HG03025 (cell line): ENCODE data around the gene ARF3.

Experiments used
- ATAC-seq: cut with Tn5 transposase; IDR thresholded peaks from one replicate; pipeline ENCODE4 v1.9.1; 2021; ENCODE audit warnings: mild to moderate bottlenecking, moderate library complexity; ENCODE audit not compliant: unreplicated experiment, low FRiP score

Gene ARF3

DNA sequence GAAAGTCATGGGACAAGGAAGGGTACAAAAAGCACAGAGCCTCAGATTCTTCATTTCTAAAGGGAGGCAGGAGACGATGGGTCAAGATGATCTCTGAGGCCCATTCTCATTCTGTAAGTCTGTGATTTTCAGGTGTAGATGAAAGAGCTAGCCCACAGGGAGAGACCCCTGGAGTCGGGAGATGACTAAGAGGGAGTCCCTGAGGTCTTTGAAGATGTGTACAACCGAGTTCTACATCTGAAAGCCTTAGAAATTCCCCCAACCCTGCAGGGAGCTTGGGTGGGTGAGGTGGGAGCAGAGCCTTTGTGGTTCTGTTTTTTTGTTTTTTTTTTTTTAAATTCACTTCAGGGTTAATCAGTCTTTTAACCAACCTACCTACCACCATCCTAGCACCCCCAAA, 11.2 kb upstream of the ARF3 start:
- no peak for ATAC-seq

DNA sequence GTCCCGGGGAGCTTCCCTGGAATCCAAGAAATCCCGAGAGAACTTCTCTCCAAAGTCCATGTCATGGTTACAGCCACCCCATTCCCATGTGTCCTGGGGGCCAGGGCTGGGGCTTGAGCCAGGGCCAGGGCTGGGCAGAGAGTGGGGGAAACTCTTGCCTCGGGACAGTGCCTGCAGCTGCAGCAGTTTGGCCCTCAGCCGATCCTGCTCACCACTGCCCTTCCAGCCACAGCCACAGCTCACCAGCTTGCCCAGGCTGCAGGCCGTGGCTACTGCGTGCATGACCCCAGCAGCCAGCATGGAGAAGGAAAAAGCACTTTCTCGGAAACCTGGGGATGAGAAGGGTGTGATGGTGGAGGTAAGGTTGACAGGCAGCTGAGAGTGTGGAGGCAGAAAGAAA, 10.7 kb upstream of the ARF3 start:
- ATAC-seq: no peak

DNA sequence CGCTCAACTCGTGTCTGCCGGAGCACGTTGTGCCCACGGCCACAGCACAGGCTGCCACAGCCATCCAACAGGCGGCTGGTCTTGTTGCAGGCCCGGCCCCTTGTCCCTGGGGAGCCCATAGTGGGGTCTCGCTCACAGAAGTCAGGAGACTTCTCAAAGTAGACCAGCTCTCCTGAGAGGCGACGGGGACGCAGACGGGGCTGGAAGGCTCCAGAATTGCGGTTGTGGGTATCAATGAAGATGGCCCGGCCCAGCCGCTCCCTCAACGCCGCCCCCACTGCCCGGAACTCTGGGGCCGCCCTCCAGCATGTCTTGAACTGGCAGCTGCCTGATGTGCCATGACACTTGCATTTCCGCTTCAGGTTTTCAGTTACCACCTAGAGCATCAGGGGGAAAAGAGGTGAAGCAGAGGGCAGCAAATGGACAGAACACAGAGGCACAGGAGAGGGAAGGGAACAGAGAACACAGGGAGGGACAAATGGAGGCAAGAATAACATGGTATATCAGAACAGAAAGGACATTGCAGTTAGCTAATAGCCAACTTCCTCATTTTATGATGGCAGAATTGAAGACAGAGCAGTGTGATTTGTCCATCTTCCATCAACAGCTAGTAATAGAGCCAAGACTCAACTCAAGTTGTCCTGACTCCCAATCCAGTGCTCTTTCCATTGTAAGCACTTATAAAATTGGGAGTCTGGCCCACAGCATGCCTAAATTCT, 9.0 kb upstream of the ARF3 start:
- ATAC-seq: no peak

DNA sequence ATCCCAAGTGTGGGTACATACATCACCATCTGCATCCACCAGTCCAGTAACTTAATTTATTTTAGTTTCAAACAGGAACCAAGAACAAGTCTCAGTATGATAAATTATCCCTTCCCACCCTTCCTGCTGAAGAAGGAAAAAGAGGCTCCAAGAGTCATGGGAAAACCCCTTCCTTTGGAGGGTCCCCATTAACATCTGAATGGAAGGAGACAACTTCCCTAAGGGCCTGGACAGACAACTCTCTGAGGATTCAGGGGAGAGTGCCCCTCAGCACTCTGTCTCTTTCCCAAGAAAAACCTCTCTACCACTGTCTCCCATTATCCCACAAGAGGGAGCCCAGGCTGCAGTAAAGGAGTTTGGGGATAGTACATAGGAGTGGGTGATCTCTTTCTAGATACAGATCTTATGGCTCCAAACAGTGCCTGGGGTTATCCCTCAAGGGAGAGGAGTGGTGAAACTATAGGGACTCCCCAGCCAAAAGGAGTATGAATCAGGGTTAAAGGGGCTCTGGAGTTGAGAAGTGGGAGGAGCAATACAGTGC, 8.1 kb upstream of the ARF3 start:
- no peak for ATAC-seq

DNA sequence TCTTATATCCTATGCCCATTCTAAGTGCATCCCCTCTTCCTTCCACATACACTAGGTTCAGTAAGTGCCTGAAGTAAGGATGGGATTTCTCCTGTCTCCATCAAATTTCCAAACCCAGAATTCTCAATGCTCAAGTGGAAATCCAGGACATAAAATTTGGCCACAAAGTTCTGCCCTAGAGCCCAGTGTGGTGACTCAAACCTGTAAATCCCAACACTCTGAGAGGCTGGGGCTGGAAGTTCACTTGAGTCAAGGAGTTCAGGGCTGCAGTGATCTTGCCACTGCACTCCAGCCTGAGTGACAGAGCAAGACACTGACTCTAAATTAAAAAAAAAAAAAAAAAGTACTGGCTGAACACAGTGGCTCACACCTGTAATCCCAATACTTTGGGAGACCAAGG, 4.5 kb upstream of the ARF3 start:
- no peak for ATAC-seq

DNA sequence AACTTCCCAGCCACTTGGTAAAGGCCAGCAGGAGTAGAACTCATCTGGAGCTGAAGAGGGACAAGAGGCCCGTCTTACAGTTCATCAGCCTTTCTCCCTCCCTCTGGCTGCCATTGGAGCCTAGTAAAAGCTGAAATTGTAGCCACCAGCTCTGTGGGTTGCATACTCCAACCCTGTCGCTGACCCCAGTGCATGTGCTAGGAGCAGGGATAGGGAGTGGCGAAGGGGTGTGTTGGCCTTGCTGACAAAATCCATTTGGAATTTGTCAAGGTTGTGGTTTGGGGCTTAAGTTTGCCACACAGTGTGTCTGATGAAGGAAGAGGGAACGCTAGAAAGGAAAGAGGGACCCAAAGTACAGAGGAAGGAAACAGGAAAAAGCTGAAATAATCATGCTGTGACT, 4.0 kb upstream of the ARF3 start:
- no peak for ATAC-seq

DNA sequence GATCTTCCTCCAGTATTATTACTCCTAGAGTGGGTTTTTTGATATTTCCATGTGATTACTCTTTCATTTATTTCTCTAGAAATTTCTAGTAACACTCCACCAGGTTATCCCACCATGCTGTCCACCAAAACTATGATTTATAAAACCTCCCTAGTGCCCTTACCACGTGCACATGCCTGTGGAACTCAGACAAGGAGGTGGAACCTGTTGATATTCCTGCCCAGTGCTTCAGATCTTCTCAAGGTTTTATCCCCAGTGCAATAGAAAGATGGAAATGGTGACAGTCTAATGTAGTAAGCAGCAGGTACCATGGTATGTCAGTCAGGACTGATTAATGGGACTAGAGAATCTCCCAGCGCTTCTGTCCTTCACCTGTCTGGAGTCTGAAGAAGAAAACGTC, 3.5 kb upstream of the ARF3 start:
- ATAC-seq: no peak

DNA sequence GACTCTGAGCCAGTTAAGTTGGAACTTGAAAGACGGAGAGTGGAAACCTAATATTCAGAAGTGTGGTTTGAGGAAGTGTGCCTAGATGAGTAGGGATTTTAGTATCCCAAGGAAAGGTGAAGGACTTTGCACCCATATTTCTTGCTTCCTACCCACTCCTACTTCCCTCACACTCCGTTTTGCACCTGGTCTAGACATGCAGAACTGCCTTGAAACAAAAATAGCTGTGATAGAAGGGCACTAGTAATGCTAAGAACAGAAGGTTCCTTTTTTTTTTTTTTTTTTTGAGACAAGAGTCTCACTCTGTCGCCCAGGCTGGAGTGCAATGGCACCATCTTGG, 732 bp upstream of the ARF3 start:
- ATAC-seq: no peak

DNA sequence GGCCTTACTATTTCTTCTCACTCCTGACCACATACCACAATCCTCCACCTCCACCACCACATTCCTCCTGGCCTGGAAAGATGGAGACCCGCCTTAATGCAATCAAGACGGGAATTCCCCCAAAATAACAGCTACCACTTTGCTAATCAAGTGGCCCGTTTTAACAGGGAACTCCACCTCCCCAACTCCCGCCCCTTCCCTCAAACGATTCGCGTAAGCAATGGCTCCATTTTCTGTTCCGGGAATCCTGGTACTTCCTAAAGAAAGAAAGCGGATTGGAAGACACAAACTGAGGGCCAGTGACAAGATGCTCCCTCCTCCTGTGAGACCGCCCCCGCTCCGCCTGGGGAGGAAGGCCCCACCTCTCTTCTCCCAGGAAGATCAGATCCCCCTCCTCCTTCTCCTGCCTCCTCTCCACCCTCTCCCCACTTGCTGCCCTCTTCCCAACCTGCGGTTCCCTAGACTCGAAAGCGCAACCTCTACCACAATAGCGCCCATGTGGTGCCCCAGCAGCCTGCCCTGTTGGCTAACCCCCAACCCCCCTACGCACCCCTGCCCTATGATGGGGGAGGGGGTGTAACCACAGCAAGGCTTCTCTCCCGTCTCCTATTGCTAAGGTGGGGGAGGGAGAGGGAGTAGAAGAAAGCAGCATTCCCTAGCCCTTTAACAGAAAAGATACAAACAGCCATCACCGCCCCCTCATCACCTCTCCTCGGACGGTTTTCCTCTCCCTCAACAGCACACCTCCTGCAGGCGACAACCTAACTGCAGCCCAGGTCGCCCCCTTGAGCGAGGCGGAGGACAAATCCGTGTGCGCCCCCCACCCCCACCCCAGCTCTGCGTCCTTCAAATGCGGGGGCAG, 777 bp downstream of the ARF3 start:
- ATAC-seq: no peak

DNA sequence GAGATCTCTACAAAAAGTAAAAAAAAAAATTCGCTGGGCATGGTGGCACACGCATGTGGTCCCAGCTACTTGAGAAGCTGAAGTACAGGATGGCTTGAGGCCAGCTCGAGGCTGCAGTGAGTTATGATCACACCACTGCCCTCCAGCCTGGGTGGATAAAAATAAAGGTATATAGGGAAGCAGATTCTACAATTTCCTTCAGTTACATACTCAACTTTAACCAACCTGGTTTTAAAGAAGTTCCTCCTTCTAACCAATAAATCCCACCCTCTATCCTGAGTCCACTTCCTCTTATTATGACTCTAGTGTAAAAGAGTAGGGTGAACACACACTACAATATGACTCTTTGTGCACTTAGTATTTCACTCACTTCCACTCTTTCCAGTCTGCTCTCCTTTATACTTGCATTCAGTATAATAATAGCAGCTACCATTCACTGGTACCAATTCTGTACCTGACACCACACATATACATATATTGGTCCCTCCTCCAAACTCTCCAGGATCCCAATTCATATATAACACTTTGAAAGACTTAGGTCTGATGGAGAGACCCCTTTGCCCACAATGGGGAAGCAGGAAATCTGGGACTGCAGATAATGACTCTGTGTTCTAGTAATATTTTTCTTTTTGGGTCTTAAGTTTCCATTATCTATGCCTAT, 2.3 kb downstream of the ARF3 start:
- ATAC-seq: no peak

DNA sequence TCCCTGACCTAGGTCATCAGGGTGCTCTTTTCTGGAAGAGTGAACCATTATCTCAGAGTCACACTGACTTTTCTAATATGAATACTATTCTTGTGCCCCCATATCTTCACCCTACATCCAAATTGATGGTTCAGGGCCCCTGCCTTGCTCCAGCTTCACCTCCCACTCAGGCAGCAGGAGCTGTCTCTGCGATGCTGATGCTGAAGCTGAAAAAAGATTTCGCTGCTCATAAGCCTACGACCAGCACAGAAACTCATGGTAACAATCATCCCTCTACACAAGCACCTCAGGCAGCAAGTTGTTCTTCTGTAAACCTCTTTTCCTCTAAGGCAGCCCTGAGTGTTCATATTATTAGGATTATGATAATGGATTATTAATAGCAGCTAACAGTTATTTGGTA, 3.2 kb downstream of the ARF3 start:
- ATAC-seq: no peak

DNA sequence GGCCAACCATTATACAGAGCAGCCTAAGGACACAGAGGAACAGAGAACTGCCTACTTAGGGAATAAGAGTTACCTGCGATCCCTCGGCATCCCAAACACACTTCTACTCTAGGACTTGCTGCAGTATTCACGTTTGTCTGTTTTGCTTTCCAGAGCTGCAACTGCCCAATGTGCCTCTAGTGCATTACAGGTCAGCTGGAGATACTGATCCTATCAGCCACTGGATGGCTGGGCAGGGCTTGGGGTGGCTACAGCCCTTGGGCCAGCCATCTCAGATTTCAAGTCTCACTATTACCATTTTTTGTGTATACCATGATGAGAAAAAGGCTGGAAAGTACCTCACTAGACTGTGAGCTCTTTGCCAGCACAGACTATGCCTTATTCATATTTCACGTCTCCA, 4.6 kb downstream of the ARF3 start:
- ATAC-seq: no peak

DNA sequence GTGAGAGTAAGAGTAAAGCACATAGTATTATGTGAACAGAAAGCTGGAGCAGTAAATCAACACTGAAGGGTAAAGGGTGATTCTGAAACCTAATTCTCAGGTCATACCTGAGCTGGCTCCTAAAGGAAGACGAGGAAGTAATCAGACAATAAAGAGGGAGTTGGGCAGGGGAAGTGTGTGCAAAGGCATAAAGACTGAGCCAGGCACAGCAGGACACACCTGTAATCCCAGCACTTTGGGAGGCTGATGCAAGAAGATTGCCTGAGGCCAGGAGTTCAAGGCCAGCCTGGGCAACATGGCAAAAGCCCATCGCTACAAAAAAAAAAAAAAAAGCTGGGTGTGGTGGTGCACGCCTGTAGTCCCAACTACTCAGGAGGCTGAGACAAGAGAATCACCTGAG, 9.6 kb downstream of the ARF3 start:
- no peak for ATAC-seq

DNA sequence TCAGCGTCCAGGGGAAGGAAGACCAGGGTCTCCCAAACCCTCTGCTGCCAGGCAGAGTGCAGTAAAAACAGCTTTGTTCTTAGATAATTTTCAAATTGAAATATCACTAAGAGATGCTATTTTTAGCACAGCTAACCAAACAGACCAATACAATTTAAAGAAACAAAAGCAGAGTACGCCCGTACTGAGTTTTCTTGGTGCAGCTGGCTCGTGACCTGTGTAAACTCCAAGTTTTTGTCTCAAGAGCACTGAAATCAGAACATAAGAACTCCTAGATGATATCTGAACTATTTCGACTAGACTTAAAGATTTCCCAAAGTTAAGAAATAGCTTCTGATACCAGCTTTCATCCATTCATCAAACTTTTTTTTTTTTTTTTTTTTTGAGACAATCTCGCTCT, 10.3 kb downstream of the ARF3 start:
- no peak for ATAC-seq

DNA sequence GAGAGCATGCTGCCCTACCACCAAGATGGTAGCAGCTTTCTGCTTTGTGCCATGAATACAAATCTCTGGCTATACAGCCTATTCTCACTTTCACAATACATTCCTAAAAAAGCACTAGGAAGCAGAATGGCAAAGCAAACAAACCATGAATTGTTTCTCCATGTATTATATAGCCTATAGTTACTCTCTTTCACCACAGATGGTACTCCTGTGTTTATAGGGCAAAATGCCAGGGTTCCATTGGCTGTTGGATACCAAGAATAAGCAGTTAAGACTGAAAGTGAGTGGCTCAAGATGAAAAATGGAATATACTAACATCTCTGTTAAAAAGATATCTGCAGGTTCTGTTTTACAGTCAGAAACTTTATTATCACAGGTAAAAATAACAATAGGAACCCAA, 11.1 kb downstream of the ARF3 start:
- no peak for ATAC-seq

DNA sequence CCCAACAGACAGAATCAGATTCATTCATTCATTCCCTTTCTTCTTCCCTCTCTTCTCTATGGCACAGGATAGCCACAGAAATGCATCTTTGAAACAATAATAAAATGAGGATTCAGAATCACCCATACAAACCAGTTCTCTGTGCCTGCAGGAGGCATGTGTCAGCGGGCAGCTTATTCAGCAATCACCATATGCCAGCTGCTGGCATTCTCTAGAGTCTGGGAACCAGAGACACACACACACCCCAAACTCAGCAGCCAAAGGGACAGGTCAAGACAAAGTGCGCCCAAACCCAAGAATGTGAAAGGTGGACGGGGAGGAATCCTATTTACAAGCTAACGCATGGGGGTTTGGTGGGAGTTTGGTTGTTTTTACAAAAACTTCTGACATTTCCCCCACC, 14.1 kb downstream of the ARF3 start:
- no peak for ATAC-seq

DNA sequence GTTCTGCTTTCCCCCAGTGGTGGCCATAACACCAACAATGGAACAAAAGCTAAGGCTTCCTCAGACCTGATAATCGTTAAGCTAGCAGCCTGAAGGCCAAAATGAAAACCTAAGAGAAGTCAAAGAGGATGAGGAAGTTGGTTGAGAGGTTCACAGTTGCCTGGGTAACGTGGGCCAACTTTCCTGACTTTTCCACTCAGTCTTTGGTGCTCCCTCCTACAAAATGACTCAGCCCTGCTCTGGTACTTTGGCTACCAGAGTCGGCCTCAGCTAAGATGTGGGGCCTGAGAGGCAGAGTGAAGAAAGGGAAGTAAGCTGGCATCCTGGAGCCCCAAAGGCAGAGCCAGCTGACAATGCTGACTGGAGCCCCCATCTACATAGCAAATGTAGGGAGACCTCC, 17.1 kb downstream of the ARF3 start:
- ATAC-seq: no peak

DNA sequence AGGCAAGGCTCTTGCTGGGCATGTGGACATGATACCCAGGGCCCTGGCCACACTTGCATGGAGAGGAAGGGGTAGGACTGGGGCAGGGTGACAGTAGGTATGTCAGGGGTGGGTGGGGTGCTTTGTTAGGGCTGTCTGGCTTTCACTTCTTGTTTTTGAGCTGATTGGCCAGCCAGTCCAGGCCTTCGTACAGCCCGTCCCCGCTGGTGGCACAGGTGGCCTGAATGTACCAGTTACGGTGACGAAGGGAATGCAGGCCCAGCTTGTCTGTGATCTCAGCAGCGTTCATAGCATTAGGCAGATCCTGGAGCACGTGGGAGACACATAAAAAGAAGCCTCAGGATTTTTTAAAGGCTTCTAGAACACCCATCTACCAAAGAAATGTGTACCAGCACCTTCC, 18.5 kb downstream of the ARF3 start:
- no peak for ATAC-seq

DNA sequence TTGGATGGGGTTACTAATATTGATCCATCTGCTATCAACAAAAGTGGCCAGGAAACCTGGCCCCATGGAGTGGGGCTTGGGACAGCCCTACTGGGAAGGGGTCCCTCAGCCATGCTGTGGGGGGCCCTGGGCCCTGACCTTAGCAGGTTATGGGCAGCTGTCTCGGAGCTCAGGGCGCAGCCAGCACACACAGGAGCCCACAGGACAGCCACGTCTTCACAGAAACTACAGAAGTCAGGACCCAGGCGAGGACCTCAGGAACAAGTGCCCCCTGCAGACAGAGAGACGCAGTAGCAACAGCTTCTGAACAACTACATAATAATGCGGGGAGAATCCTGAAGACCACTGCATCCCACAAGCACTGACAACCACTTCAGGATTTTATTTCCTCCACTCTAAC, 20.1 kb downstream of the ARF3 start:
- ATAC-seq: no peak

DNA sequence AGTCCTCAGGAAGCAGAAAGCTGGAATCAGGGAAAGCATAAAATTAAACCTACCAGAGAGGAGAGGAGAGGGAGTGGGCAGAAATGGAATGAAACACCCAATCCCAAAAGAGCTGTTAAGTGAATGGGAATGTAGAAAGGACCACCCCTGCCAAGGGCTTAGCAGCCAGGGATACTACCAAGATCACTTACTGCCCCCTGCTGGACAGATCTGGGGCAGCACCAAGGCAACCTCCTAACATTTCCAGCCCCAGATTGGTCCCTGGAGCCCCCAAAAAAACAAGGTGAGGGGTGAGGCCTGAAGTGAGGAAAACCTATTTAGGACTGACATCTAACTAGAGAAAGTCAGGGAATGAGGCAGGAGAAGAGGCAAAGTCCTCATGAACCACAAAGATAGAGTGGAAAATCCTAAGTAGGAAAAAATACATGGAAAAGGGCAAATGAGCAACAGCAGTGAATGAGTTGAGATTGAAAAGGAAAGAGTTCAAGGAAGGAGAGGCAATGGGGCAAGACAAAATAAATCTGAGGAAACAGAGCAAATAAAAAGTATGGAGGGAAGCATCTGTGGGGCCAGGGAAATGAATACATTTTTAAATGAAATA, 20.8 kb downstream of the ARF3 start:
- ATAC-seq: no peak

DNA sequence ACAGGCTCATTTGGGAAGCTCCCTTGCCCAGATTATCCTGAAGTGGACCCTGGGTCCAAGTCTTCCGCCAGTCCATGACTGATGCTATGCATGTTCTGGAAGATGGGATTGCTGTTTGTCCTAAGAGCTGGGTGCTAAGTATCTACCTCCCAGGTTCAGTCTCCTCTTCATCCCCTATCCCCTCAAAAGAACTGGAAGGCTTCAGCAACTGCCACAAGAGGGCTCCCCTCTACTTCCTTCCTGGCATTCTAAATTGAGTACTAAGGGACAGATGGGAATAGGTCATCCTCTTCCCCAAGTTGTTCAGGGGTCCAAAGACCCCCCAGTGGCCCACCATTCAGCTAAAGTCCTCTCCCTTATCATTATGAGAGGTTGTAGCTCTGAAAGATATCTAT, 23.0 kb downstream of the ARF3 start:
- ATAC-seq: no peak
